GM12878 (cell line): ENCODE data around the gene UQCR10. TPM values are rescaled to one million over a fixed set of nuclear protein-coding genes. Genes with fewer than 3 reads are reported as not detected.

ENCODE experiments used
- ATAC-seq: fragments of 200-7000 bp; cut with Tn5 transposase; 3 replicates; pipeline ENCODE4 v1.9.1; 2020; ENCODE audit warnings: mild to moderate bottlenecking, moderate library complexity
- BruUV-seq: library from RNA; stranded (reverse); fragments of 400-500 nt; replicated peaks from 2 replicates; lab custom pipeline; 2021; lab: Mats Ljungman, UMichigan
- CTCF ChIA-PET: fragments of 300-600 bp; sonication (Branson Sonifier 250); formaldehyde crosslinking; extraction: SDS; loops from one replicate; lab custom pipeline; 2021; ENCODE audit warnings: inconsistent platforms; lab: Yijun Ruan, JAX
- POLR2A ChIA-PET: fragments of 350-600 bp; formaldehyde crosslinking; extraction: SDS; loops from one replicate; lab custom pipeline; 2021; ENCODE audit warnings: inconsistent platforms; lab: Charles Lee
- RAD21 ChIA-PET: fragments of 300-600 bp; sonication (Branson Sonifier 250); formaldehyde crosslinking; loops from one replicate; lab custom pipeline; 2023; ENCODE audit warnings: antibody characterized with exemption; ENCODE audit not compliant: unreplicated experiment; lab: Charles Lee
- SMC1A ChIA-PET: fragments of 300-600 bp; sonication (Branson Sonifier 250); formaldehyde crosslinking; loops from one replicate; lab custom pipeline; 2023; ENCODE audit not compliant: unreplicated experiment, uncharacterized antibody; lab: Charles Lee
- DNase-seq: peaks from one replicate; pipeline ENCODE4 v3.0.0-alpha.2; 2011; ENCODE audit warnings: low read depth, low spot score
- FAIRE-seq: peaks from 3 replicates; lab custom pipeline; 2011; peaks lifted over from hg19 to GRCh38; lab: Jason Lieb, UNC
- H2AFZ ChIP-seq: 2 replicates; pipeline ENCODE4 v1.6.0; 2011; ENCODE audit warnings: low read depth, low read length, control low read depth; ENCODE audit not compliant: control insufficient read depth
- H3K27ac ChIP-seq: 2 replicates; pipeline ENCODE4 v1.5.1; 2011; ENCODE audit warnings: control low read depth; ENCODE audit not compliant: control insufficient read depth, insufficient read depth
- H3K27me3 ChIP-seq, 2 experiments: replicated peaks in 1 of 2; 2 replicates each; pipeline versions ENCODE4 v1.6.0 to v1.6.1; 2011; ENCODE audit warnings: low read length in 1 of 2; ENCODE audit not compliant: control insufficient read depth in 2 of 2, insufficient read depth in 2 of 2
- H3K36me3 ChIP-seq, 2 experiments: 2 replicates each; pipeline ENCODE4 v1.5.1; 2011; ENCODE audit warnings: low read length in 1 of 2; ENCODE audit not compliant: control insufficient read depth in 2 of 2, insufficient read depth in 2 of 2
- H3K4me1 ChIP-seq: 2 replicates; pipeline ENCODE4 v1.6.1; 2011; ENCODE audit warnings: mild to moderate bottlenecking, low read length, moderate library complexity, mixed read lengths; ENCODE audit not compliant: control insufficient read depth, insufficient read depth
- H3K4me2 ChIP-seq: 2 replicates; pipeline ENCODE4 v1.6.0; 2011; ENCODE audit warnings: control low read depth; ENCODE audit not compliant: control insufficient read depth, insufficient read depth
- H3K4me3 ChIP-seq: fragments of 200-600 bp; sonication (generic); 2 replicates; pipeline ENCODE4 v1.5.1; 2016
- H3K79me2 ChIP-seq: 2 replicates; pipeline ENCODE4 v1.6.0; 2011; ENCODE audit warnings: low read length; ENCODE audit not compliant: control insufficient read depth, insufficient read depth
- H3K9ac ChIP-seq: 2 replicates; pipeline ENCODE4 v1.8.0; 2011; ENCODE audit warnings: low read length, control low read depth, mixed read lengths; ENCODE audit not compliant: control insufficient read depth, insufficient read depth
- H3K9me3 ChIP-seq: replicated peaks from 3 replicates; pipeline ENCODE4 v1.5.1; 2011; ENCODE audit warnings: mild to moderate bottlenecking, low read length; ENCODE audit not compliant: control insufficient read depth, insufficient read depth
- H4K20me1 ChIP-seq: 2 replicates; pipeline ENCODE4 v1.6.0; 2011; ENCODE audit not compliant: control insufficient read depth, insufficient read depth
- GATAD2B ChIP-seq: fragments of 450-650 bp; conservative IDR thresholded peaks from 2 replicates; pipeline ENCODE4 v1.6.1; 2017; ENCODE audit warnings: low read depth, mild to moderate bottlenecking, moderate library complexity
- HDAC6 ChIP-seq: fragments of 200-600 bp; sonication (generic); IDR thresholded peaks from one replicate; pipeline ENCODE4 v1.8.0; 2017; ENCODE audit warnings: antibody characterized with exemption; ENCODE audit not compliant: unreplicated experiment
- MTA2 ChIP-seq: fragments of 450-650 bp; IDR thresholded peaks from 2 replicates; pipeline ENCODE4 v1.6.1; 2016; ENCODE audit warnings: low read depth, mild to moderate bottlenecking, moderate library complexity
- PML ChIP-seq: IDR thresholded peaks from 2 replicates; pipeline ENCODE4 v1.6.1; 2012; ENCODE audit warnings: low read length, inconsistent platforms
- SUZ12 ChIP-seq: fragments of 200-600 bp; sonication (generic); IDR thresholded peaks from one replicate; pipeline ENCODE4 v1.6.1; 2018; ENCODE audit warnings: antibody characterized with exemption, mild to moderate bottlenecking; ENCODE audit not compliant: unreplicated experiment
- ZBTB33 ChIP-seq: fragments of 450-650 bp; IDR thresholded peaks from 2 replicates; pipeline ENCODE4 v1.6.1; 2017; ENCODE audit warnings: mild to moderate bottlenecking
- WGBS: methylation state at CpG from one replicate; pipeline ENCODE4 v1.1.6; 2016; ENCODE audit warnings: low lambda C conversion rate; ENCODE audit not compliant: insufficient replicate concordance, insufficient coverage; ENCODE audit errors: missing lambda C conversion rate; 5-methylcytosine and 5-hydroxymethylcytosine counted together
- in situ Hi-C: fragments of 300-500 bp; cut with MboI; formaldehyde crosslinking; loops from 9 replicates; pipeline ENCODE4 v1.14.3; 2018; ENCODE audit warnings: mixed read lengths
- intact Hi-C: fragments of 100-400 bp; cut with micrococcal nuclease; formaldehyde crosslinking; loops from one replicate; pipeline ENCODE4 v1.14.2; 2022; ENCODE audit not compliant: unreplicated experiment
- polyA plus RNA-seq, 11 experiments: library from polyadenylated mRNA; depleted of rRNA in 4 of 11; unstranded in 6 of 11; stranded (reverse) in 5 of 11; fragments of >200 nt; fragmentation: Nextera tagmentation in 4 of 11; fragmentation: Illumina TruSeq in 1 of 11; extraction: Ambion mirVana in 4 of 11; extraction: Trizol in 1 of 11; gene quantifications; 1 replicate in 1 of 11; 2 replicates in 10 of 11; pipeline versions ENCODE4 v1.2.1 to v1.2.3, GENCODE V29; 2011 to 2016; ENCODE audit warnings: inconsistent platforms in 2 of 11, missing spikeins in 2 of 11, low read depth in 1 of 11
- total RNA-seq, 4 experiments: library from RNA; depleted of rRNA in 3 of 4; stranded (reverse); fragments of >200 nt in 3 of 4; fragmentation: Illumina TruSeq in 1 of 4; extraction: Trizol in 1 of 4; gene quantifications; 2 replicates each; pipeline versions ENCODE4 v1.2.1 to v1.2.3, GENCODE V29; 2013 to 2021

UQCR10 gene
- total and polyA plus RNA-seq, 10 of the 15 experiments (the other 5 are each of a cell fraction or from before 2014, with no cell fraction given) = 144 to 1,021 (median 214) TPM

DNA sequence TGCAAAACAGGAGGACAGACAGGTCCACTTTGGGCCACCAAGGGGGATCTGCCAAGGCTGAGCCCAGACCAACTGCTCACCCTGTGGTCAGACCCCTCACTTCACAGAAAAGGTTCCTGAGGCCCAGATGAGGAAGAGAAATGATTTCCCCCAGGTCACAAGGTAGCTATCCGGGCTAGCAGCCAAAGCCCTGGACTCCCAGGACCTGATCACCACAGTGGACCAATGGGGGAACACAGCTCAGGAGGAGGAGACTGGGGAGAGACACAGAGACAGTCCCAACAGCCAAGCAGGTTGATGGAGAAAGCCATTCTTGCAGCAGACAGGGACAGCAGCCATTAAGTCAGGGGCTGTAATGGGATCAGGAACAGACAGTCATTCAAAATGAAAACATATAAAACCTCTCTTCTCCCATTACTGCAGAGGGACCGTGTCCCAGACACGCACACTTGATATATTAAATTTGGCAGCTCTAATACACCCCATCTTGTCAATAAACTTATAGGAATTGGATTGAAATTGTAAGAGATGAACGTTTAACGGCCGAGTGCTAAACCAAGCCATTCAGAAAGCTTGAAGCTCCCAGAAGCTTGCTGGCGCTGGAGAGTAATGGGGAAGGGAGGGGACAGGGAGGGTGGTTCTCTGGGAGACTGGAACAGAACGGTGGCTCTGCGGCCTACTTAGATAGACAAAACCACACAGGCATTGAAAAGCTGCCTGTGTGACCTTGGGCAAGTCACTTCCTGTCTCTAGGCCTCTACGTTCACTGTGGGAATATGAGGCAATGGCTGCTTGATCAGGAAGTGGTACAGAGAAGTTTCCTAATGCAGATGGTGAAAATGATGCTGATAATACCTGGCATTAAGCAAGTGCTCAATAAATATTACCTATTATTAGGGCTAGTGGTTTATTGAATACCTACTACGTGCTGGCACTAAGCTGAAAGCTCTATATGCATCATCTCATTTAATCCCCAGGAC, 16.3 kb upstream of the UQCR10 start:
- H3K36me3 ChIP-seq = no peaks in the 10 kb centered on the region; a peak in 2 of 4 replicates
- CTCF ChIA-PET = interaction anchor here (1.0 kb wide), 1 partner anchor 21 kb away, joined by 3 read pairs; no protein-coding TSS in a partner anchor
- H3K27ac ChIP-seq = no peak overlapping the region
- H3K4me1 ChIP-seq = no peaks in the 10 kb centered on the region
- H4K20me1 ChIP-seq = no peaks in the 10 kb centered on the region
- H3K27me3 ChIP-seq = no peaks in the 10 kb centered on the region
- RAD21 ChIA-PET = no interaction called here
- TF ChIP-seq MTA2 = no peak
- no peak for TF ChIP-seq SUZ12
- TF ChIP-seq HDAC6 = no peak
- TF ChIP-seq PML = no peak
- no peak for TF ChIP-seq ZBTB33
- TF ChIP-seq GATAD2B = no peak
- H3K79me2 ChIP-seq = no peaks in the 10 kb centered on the region
- no peak overlapping the region for H3K9ac ChIP-seq
- H2AFZ ChIP-seq = no peak overlapping the region
- no peak for FAIRE-seq
- 78% methylated on average over 11 of the region's 11 CpGs for WGBS
- no TSS peak for BruUV-seq
- no peaks in the 10 kb centered on the region; the same call in 1 of the 3 replicates for H3K9me3 ChIP-seq
- ATAC-seq = no peak
- H3K4me3 ChIP-seq = no peak overlapping the region
- no peak overlapping the region for H3K4me2 ChIP-seq
- in situ Hi-C loops (no loop called here), intact Hi-C loops (no loop called here)
- no peak for DNase-seq
- POLR2A ChIA-PET = interaction anchor here (0.6 kb wide), 1 partner anchor 387 kb away, joined by 3 read pairs; no protein-coding TSS in a partner anchor
- SMC1A ChIA-PET = interaction anchor here (0.7 kb wide), 1 partner anchor 10 kb away, joined by 3 read pairs; no protein-coding TSS in a partner anchor
